DMS153 treated with DMSO at 0.1 percent for 48 hours (cell line): ENCODE results near the gene SNAI3.

Experiments used
- DNase-seq: peaks from one replicate; lab custom pipeline; 2025; ENCODE audit not compliant: unreplicated experiment; lab: John Stamatoyannopoulos, UW

SNAI3 gene

GRCh38 chr16:88691924-88692560 lies 5.7 kb upstream of the SNAI3 start:
- DNase-seq = no peak

DNA sequence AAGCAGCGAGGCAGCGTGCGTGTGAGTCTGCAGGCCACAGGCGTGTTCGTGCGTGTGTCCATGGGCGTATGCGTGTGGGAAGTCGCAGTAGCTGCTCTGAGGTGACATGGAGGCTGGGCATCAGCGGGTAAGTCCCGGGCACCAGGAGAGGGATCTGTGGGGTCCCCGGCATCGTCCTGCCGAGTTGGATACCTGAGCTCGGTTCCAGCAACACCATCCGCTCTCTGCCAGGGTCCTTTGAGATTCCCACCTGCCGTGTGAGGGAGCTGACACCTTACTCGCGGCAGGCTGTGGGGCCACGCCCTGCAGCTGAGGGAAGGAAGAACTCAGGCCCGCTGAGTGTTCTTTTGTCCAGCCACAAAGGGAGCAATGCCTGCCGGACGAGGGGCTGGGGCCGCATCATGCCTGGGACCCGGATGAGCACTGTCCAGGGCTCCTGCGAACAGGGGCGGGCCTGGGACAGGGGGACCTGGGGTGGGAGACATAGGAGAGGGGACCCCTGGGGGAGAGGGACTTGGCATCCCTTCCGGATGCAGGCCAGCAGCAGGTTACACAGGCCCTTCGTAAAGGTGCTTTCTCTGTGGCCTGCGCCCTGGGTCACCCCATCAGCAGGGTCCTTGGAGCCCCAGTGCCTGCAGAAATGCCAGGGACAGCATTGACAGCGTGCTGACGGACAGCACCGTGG lies 5.0 kb upstream of the SNAI3 start:
- DNase-seq = no peak

GRCh38 chr16:88690341-88691128 lies 4.2 kb upstream of the SNAI3 start:
- DNase-seq = no peak

- peak; percentile 78 for DNase-seq
Observed at GRCh38 chr16:88688013-88688778, 1.9 kb upstream of the SNAI3 start.

DNA sequence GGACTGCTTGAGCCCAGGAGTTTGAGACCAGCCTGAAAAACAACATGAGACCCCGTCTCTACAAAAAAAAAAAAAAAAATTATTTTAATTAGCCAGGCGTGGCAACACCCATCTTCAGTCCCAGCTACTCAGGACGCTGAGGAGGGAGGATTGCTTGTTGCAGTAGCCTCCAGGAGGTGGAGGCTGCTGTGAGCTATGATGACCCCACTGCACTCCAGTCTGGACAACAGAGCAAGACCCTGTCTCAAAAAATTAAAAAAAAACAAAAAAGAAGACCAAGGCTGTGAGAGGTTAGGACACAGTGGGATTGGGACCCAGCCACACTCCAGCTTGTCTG lies 1.3 kb upstream of the SNAI3 start:
- DNase-seq = no peak

DNA sequence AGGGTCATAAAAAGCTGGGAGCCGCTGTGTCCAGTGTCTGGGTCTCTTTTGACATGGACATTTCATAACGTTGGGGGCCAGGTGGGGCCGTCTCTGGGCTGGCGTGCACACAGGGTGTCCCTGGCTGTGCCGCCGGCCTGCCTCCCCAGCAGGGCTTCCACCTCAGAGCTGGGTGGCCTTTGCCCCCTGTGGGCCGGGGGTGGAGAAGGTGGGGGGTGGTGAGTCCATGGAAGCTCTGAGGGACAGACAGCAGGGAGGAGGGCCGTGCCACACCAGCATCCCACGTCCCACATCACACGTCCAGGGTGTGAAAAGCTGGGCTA lies 908 bp upstream of the SNAI3 start:
- no peak for DNase-seq

DNA sequence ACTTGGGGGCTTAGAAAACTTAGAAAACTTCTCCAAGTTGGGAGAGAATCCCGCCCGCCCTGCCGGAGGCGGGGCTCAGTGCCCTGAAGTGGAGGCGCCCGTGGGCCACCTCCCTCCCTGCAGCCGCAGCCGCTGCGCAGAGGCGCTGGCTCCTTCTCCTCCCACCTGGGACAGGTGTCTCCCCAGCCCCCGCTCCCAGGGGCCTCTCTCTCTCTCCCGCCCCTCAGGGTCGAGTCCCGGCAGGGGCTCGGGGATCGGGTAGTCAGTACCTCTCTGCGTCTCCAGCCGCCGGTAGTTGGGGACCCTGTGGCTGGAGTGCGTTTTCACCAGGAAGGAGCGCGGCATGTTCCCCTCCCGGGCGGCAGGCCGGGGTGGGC lies 257 bp downstream of the SNAI3 start:
- DNase-seq = no peak

DNA sequence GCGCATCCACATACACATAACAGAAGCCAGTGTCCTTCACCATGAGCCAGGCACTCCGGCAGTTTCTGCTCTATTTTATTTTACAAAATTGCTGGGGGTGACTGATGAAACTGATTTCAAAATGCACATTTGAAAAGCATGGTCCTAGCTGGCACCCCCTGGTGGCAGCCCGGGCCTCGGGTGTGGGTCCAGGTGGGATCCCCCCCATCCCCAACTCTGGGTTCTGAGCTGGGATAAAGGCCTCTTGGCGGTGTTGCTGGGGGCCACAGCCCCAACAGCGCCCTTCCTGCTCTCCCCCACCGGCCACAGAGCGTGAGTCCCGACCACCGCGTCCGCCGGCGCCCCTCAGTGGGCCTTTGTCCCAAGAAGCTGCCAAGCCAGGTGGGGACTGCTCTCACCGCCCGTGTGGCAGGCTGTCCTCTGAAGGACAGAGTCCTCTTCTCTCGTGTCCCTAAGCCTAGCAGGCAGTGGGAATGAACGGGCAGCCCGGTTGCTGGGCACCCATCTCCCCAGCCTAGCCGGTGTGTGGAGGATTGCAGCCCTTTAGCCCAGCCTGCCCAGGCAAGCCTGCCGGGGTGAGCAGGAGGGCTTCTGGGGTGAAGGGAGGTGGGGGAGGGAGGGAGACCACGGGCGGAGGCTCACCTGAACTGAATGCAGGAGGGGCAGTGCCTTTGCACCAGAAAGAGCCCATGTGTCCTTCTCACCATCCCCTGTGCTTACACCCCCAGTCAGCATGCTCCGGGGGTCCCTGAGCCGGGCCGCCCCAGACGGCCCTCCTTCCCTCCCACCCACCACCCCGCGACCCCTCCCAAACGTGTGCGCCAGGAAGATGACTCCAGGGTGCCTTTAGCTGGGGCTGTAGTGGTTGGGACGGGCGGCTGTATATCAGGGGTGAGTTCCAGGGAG lies 898 bp downstream of the SNAI3 start:
- DNase-seq = no peak

- no peak for DNase-seq
Observed at GRCh38 chr16:88684569-88685155, 1.6 kb downstream of the SNAI3 start.

- no peak for DNase-seq
Observed at GRCh38 chr16:88681709-88682451, 4.4 kb downstream of the SNAI3 start.

- no peak for DNase-seq
Observed at GRCh38 chr16:88681084-88681680, 5.1 kb downstream of the SNAI3 start.

DNA sequence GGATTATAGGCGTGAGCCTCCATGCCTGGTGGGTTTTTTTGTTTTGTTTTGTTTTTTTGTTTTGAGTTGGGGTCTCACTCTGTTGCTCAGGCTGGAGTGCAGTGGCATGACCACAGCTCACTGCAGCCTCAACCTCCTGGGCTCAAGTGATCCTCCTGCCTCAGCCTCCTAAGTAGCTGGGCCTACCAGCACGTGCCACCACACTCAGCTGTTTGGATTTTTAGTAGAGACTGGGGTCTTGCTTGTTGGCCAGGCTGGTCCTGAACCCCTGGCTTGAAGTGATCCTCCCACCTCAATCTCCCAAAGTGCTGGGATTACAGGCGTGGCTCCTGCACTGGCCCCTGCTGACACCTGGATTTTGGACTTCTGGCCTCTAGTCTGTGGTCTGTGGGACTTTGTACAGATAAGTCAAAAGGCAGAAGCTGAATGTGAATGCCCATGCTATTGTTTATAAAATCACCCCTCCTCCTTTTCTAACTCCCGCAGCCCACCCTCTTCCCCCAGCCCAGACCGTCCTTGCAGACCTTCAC lies 5.7 kb downstream of the SNAI3 start:
- no peak for DNase-seq

DNA sequence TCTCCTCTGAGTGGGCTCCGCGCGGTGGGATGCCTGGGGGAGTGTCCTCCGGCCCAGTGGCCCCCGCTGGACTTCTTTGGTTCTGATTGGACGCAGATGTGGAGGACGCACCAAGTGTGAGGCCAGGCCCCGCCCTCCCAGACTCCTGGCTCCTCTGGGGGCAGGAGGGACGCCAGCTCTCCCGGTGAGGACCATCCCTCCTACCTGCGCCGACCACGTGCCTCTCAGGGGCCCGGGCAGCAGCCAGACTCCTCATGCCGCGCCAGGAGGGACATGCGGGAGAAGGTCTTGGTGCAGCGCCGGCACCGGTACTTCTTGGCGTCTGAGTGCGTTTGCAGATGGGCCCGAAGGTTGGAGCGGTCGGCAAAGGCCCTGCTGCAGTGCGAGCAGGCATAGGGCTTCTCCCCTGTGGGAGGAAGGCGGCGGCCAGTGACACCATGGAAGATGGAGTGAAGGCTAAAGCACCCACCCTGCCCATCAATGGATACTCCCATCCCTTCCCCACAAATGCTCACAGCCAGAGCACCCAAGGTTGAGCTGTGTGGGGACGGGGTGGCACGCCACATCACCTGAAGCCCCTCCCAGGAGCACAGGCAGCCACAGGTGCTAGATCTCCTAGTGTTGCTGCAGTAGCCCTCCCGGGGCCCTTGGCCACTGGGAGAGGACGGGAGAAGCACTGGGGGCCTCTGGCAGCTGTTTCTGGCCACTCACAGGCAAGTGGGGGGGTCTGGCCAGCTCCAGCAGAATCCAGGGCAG lies 7.9 kb downstream of the SNAI3 start:
- no peak for DNase-seq

DNA sequence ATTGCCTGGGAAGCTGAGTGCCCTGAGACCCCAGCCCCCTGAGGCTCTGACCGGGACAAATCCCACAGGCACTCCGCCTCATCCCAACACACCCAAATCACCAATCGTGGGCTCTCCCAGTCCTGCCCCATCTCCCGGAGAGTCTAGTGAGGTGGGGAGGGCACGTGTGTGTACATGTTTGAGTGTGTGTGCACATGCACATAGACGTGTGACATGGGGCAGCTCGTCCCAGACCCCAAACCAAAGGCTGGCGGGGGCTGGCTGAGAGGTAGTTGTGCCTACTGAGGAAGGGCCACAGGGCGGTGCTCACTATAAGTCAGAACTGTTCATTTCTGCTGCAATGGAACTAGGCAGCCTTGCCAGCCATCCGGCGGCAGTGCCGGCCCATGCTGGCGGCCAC lies 8.6 kb downstream of the SNAI3 start:
- no peak for DNase-seq

DNA sequence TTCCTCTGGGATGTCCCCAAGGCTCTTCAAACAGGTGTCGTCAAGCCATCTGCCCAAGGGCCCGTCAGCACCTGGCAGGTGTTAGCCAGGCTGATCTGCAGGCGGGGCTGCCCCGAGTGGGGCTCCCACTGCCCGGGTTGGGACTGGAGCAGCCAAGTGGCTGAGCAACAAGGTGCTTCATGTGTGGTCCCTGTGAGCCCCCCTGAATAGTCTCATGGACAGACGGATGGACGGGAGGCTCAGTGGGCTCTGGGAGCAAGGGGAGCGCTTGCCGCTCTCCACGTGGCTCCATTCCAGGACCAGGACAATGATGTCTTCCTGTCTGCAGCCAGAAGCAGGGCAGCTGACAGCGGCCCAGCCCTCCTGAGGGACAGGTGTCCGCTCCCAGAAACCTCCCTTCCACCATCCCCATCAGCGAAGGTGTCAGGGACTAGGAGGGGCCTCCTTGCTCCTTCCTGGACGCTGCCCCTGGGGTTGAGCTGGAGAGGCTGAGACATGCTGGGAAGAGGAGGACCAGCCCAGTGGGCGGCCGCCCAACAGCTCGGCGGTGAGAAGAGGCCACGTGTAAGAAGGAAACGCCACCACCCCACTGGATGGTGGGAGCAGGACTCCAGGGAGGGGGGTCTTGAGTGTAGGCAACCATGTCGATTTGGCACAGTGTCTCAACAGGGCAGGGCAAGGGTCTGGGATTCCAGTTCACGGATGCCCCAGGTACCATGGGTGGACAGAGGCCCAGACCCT lies 9.6 kb downstream of the SNAI3 start:
- DNase-seq = no peak

DNA sequence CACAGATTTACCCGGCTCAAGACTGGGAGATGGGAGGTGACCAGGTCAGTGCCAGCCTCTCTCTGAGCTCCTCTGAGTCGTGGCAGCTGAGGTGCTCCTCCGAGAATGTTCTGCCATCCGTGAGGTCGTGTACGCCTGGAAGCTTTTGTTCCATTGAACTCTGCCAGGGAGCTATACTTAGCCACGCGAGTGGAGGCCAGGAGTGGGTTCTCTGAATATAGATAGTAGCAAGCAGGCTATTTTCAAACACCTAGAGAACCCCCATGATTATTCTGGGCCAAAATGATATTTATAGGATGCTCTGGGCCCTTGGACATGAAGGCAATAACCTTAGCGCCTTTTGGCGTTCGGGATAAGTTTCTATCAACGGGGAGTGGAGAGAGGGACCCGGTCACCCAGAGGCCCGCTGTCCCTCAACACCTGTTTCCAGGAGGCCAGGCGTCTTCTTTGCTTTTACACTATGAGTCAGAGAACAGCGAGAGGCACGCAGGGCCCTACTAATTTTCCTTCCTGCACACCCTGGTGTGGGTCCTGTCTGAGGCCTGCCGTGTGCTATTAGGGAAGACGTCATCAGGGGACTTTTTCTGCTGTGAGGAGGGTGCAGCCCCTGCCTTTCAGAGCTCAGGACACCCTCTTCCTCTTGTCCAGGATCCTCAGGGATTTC lies 12.5 kb downstream of the SNAI3 start:
- no peak for DNase-seq

DNA sequence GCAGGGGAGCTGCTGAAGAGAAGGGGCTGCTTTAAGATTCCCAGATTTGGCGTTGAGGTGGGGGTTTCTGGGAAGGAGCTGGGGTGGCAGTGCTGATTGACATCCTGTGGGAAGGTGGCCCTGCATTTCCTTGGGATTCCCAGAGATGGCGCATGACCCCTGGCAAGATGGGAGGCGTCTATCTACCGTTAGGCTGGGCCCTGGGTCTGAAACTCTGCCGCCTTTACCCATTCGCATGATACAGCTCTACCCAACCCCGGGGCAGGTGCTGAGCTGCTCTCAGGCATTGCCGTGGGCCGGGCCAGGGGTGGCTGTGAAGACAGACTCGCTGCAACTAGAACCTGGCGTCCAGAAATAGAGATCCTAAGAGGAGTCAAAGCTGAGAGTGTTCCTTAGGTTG lies 13.5 kb downstream of the SNAI3 start:
- DNase-seq = no peak
